Uterus (tissue), 4 donors: ENCODE results near the gene HIVEP3. TPM values are rescaled to one million over a fixed set of nuclear protein-coding genes. Genes with fewer than 3 reads are reported as not detected.
A peak's percentile ranks its signal among the peaks of the same experiment; 100 is the strongest.

Experiments used
- DNase-seq, 2 donors: peaks; one replicate each; pipeline ENCODE4 v3.0.0-alpha.2; 2019 to 2020
- H3K27ac ChIP-seq, 2 donors: fragments of 200-600 bp; sonication (generic); 1 replicate in 1 of 2; 2 replicates in 1 of 2; pipeline ENCODE4 v1.5.1; 2016 to 2018
- H3K27me3 ChIP-seq, 2 donors: fragments of 200-600 bp; sonication (generic); one replicate each; pipeline ENCODE4 v1.5.1; 2018 to 2019; ENCODE audit warnings: control low read depth in 1 of 2
- H3K36me3 ChIP-seq, 2 donors: fragments of 200-600 bp; sonication (generic); one replicate each; pipeline ENCODE4 v1.5.1; 2019; ENCODE audit warnings: control low read depth in 1 of 2
- H3K4me1 ChIP-seq, 2 donors: fragments of 200-600 bp; sonication (generic); one replicate each; pipeline ENCODE4 v1.5.1; 2018 to 2019; ENCODE audit warnings: control low read depth in 1 of 2
- H3K4me3 ChIP-seq, 2 donors: fragments of 200-600 bp; sonication (generic); 1 replicate in 1 of 2; 2 replicates in 1 of 2; pipeline ENCODE4 v1.5.1; 2018 to 2019; ENCODE audit warnings: mild to moderate bottlenecking in 1 of 2
- H3K9me3 ChIP-seq, 2 donors: fragments of 200-600 bp; sonication (generic); one replicate each; pipeline ENCODE4 v1.5.1; 2019; ENCODE audit warnings: control low read depth in 1 of 2
- POLR2A ChIP-seq, 2 donors: fragments of 450-650 bp; IDR thresholded peaks; one replicate each; pipeline ENCODE4 v1.6.1; 2016; ENCODE audit warnings: antibody characterized with exemption in 2 of 2, mild to moderate bottlenecking in 1 of 2, moderate library complexity in 1 of 2
- intact Hi-C: fragments of 100-400 bp; cut with DNase I; formaldehyde crosslinking; loops from one replicate; pipeline ENCODE4 v1.15.1; 2023; ENCODE audit warnings: low total_unique reads
- total RNA-seq, 4 donors: library from RNA; depleted of rRNA in 3 of 4; stranded (reverse); fragments of >200 nt in 3 of 4; gene quantifications; one replicate each; pipeline versions ENCODE4 v1.1.0 to v1.2.4, GENCODE V29; 2014 to 2023
- TF ChIP-seq, protein P1 (sequence below), 4 experiments: fragments of 200-600 bp in 2 of 4; fragments of 450-650 bp in 2 of 4; sonication (generic) in 2 of 4; IDR thresholded peaks; one replicate each; pipeline ENCODE4 v1.5.1; 2016 to 2019; ENCODE audit warnings: antibody characterized with exemption in 4 of 4, mild to moderate bottlenecking in 2 of 4, moderate library complexity in 1 of 4
- donor health status: DM: yes; HTN: yes; CAD: no.

Gene HIVEP3
- total RNA-seq, 4 donors from 2014 or later = 0.51 to 7.6 (median 2.9) TPM

DNA sequence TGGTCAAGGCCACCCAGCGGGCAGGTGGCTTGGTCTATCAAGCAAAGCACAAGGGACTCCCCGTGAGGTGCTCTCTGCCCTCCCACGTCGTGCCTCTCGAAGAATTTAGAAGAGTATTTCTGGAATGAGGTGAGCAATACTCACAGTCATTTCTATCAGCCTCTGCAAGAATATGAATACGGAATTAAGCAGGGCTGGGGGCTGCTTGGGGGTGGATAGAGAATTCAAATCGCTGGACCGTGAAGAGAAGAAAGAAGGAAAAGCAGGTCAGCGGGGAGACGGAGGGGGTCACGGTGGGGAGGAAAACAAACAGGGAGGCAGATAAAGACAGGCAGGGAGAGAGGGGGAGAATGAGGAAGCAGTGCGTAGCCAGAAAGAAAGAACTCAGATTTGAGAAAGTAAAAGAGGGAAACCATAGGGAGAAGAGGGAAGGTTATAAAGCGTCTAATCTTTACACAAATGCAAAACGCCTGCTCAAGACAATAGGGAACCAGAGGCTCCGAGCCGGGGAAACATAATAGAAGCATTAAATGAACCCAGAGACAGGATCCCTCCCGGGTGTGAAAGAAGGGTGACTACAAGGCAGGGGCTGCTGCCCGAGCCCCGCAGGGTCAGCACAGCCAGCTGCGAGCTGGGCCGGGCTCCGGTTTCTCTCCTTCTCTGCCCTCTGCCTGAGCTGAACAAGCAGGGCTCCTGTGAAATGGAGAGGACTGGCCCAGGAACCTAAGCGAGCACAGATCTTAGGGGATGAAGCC lies 432.2 kb downstream of the HIVEP3 start:
- TF ChIP-seq, protein P1, sequence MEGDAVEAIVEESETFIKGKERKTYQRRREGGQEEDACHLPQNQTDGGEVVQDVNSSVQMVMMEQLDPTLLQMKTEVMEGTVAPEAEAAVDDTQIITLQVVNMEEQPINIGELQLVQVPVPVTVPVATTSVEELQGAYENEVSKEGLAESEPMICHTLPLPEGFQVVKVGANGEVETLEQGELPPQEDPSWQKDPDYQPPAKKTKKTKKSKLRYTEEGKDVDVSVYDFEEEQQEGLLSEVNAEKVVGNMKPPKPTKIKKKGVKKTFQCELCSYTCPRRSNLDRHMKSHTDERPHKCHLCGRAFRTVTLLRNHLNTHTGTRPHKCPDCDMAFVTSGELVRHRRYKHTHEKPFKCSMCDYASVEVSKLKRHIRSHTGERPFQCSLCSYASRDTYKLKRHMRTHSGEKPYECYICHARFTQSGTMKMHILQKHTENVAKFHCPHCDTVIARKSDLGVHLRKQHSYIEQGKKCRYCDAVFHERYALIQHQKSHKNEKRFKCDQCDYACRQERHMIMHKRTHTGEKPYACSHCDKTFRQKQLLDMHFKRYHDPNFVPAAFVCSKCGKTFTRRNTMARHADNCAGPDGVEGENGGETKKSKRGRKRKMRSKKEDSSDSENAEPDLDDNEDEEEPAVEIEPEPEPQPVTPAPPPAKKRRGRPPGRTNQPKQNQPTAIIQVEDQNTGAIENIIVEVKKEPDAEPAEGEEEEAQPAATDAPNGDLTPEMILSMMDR (IDR thresholded peaks at IDR 0.05) = no peak
- TF ChIP-seq POLR2A (IDR thresholded peaks at IDR 0.05) = no peak
- H3K27ac ChIP-seq = peak overlapping the region; percentile 47 to 62
- intact Hi-C loops = no loop called here
- DNase-seq = peak in 1 of 2 donors; percentile 18
- H3K27me3 ChIP-seq = no peaks in the 10 kb centered on the region
- no peak overlapping the region for H3K4me3 ChIP-seq
- peaks cover 0 to 6% of the 10 kb centered on the region in 2 donors for H3K4me1 ChIP-seq
- H3K9me3 ChIP-seq = no peaks in the 10 kb centered on the region
- H3K36me3 ChIP-seq = no peaks in the 10 kb centered on the region

DNA sequence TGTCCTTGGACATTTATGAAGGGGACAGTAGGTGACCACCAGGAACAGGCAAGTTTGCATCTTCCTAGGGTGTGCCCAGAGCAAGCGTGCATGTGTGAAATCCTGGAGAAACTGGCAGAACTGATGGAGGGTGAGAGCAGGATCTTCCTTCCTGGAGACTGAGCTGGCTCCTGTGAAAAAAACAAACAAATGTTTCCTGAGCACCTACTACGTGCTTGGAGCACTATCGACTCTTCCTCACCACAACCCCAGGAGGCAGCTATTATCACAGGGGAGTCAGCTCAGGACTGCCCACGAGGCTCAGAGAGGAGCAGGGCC lies 432.7 kb downstream of the HIVEP3 start:
- H3K4me3 ChIP-seq = no peak overlapping the region
- TF ChIP-seq, protein P1 (IDR thresholded peaks at IDR 0.05) = no peak
- intact Hi-C loops = no loop called here
- H3K27me3 ChIP-seq = no peaks in the 10 kb centered on the region
- no peaks in the 10 kb centered on the region for H3K36me3 ChIP-seq
- no peaks in the 10 kb centered on the region for H3K9me3 ChIP-seq
- peak overlapping the region; percentile 47 to 62 for H3K27ac ChIP-seq
- H3K4me1 ChIP-seq = peaks cover 0 to 6% of the 10 kb centered on the region in 2 donors
- no peak for DNase-seq

DNA sequence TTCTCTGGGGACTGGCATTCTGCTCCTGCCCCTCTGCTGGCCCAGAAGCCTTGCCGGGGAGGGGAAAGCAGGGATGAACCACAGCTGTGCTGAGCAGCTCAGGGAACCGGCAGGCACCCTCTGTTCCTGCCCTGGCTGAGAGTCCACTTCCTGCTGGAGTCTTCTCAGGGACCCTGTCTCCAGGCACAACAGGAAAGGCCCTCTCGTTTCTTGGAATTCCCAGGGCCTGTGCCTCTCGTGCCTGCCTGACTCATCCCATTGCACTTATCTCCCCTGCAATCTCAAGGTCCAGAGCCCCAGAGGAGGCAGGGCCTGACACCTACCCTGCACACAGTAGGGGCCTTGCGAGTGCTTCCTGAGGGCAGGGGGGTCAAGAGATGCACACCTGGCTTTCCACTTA lies 433.1 kb downstream of the HIVEP3 start:
- H3K27ac ChIP-seq = peak overlapping the region in 1 of 2 donors; percentile 62
- H3K4me3 ChIP-seq = no peak overlapping the region
- peaks cover 0 to 6% of the 10 kb centered on the region in 2 donors for H3K4me1 ChIP-seq
- H3K9me3 ChIP-seq = no peaks in the 10 kb centered on the region
- H3K27me3 ChIP-seq = no peaks in the 10 kb centered on the region
- TF ChIP-seq POLR2A (IDR thresholded peaks at IDR 0.05) = no peak
- TF ChIP-seq, protein P1 (IDR thresholded peaks at IDR 0.05) = no peak
- no peaks in the 10 kb centered on the region for H3K36me3 ChIP-seq
- intact Hi-C loops = no loop called here
- peak in 1 of 2 donors; percentile 15 for DNase-seq

DNA sequence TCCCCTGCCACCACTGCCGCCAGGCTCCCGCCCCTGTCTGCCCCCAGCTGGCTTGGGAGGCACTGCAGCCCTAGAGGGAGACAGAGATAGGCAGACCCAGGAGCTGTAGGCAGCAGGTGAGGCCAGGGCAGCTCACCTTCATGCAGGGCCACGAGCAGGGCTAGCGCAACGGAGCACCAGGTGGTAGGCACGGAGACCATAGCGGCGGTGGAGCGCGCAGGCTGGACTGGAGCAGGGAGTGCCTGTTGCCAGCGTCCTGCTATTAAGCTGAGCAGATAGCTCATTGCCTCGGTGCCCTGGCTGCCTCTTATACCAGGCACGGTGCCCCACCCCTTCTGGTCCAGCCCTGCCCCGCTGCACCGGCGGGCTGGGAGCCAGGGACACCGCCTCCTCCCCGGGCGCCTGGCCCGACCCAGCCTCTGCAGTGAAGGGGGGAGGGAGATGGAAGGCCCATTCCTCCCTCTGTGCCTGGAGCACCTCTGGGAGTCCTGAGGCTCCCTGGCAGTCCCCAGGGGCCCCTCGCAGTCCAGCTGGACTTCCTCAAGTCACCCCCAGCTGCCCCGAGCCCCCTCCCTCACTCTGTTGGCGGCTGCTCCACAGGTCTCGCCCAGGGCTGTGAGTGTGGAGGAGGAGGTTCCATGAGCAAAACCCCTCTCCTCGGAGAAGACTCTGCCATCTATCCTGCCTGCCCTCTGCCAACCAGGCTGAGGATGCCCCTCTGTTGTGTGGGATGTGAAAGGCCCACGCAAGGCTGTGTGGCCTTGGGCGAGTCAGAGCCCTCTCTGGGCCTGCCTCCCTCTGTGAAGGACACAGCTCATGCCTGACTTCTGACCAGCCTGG lies 434.1 kb downstream of the HIVEP3 start, which contains the start of gene EDN2:
Gene EDN2 (minus strand): TSS at position 282 of the 840 bp plus-strand sequence. CDS start 82 bp downstream, at position 200.
- peaks cover 0 to 6% of the 10 kb centered on the region in 2 donors for H3K4me1 ChIP-seq
- no peak within 1 kb of the TSS for H3K4me3 ChIP-seq
- DNase-seq = peak in 1 of 2 donors; percentile 49

More for the DNA sequence above, 434.1 kb downstream of the HIVEP3 start, which contains the start of gene EDN2:
- TF ChIP-seq POLR2A (IDR thresholded peaks at IDR 0.05) = peak in 1 of 2 donors; percentile 25
- TF ChIP-seq, protein P1 (IDR thresholded peaks at IDR 0.05) = peak in 1 of 4 experiments; percentile 20
- Histone ChIP-seq H3K36me3 (no peaks in the 10 kb centered on the region), H3K9me3 (no peaks in the 10 kb centered on the region), H3K27me3 (no peaks in the 10 kb centered on the region), H3K27ac (peak within 1 kb of the TSS in 1 of 2 donors; percentile 62)
- intact Hi-C loops = no loop called here
